HEK293 (cell line): ENCODE data around the gene ZNF211.

ENCODE experiments used
- CTCF ChIA-PET: fragments of 350-600 bp; formaldehyde crosslinking; extraction: SDS; loops from one replicate; lab custom pipeline; 2021; ENCODE audit warnings: antibody characterized with exemption; lab: Yijun Ruan, JAX
- POLR2A ChIA-PET: fragments of 300-600 bp; formaldehyde crosslinking; extraction: SDS; loops from one replicate; lab custom pipeline; 2020; ENCODE audit warnings: antibody characterized with exemption, inconsistent platforms; lab: Yijun Ruan, JAX
- H3K27ac ChIP-seq: fragments of 200-500 bp; sonication (Bioruptor generic); 2 replicates; pipeline ENCODE4 v1.5.1; 2014; ENCODE audit warnings: low read depth, low read length, control low read depth, inconsistent platforms; ENCODE audit errors: extremely low read depth
- H3K36me3 ChIP-seq, 2 experiments: fragments of 200-500 bp in 1 of 2; sonication (Bioruptor generic) in 1 of 2; 1 replicate in 1 of 2; 2 replicates in 1 of 2; pipeline ENCODE4 v1.5.1; 2014 to 2017; ENCODE audit warnings: inconsistent platforms in 2 of 2, low read length in 2 of 2; ENCODE audit not compliant: control insufficient read depth in 2 of 2, insufficient read depth in 1 of 2
- H3K4me1 ChIP-seq: fragments of 200-500 bp; sonication (Bioruptor generic); 2 replicates; pipeline ENCODE4 v1.5.1; 2014; ENCODE audit warnings: mild to moderate bottlenecking, low read length, inconsistent platforms; ENCODE audit not compliant: control insufficient read depth, insufficient read depth
- H3K4me3 ChIP-seq: 2 replicates; pipeline ENCODE4 v1.5.1; 2011; ENCODE audit warnings: low read depth, mild to moderate bottlenecking, control low read depth, low read length, moderate library complexity
- H3K9me3 ChIP-seq: fragments of 200-500 bp; sonication (Bioruptor generic); 2 replicates; pipeline ENCODE4 v1.5.1; 2014; ENCODE audit warnings: low read depth, low read length, inconsistent platforms; ENCODE audit not compliant: control insufficient read depth, insufficient read depth
- HOXD13 ChIP-seq: sonication (generic); formaldehyde crosslinking; IDR thresholded peaks from 2 replicates; pipeline ENCODE4 v1.8.0; 2022; ENCODE audit warnings: missing genetic modification reagents, borderline replicate concordance
- PATZ1 ChIP-seq: fragments of 450-650 bp; formaldehyde crosslinking; IDR thresholded peaks from 2 replicates; pipeline ENCODE4 v1.5.1; 2016; ENCODE audit warnings: missing biosample characterization, missing genetic modification characterization
- PRDM4 ChIP-seq: fragments of 450-650 bp; formaldehyde crosslinking; IDR thresholded peaks from 2 replicates; pipeline ENCODE4 v1.5.1; 2017; ENCODE audit warnings: missing biosample characterization, missing genetic modification characterization
- SP2 ChIP-seq: fragments of 450-650 bp; formaldehyde crosslinking; IDR thresholded peaks from 2 replicates; pipeline ENCODE4 v1.5.1; 2016; ENCODE audit warnings: missing biosample characterization, missing genetic modification characterization
- ZNF133 ChIP-seq: fragments of 450-650 bp; formaldehyde crosslinking; IDR thresholded peaks from 2 replicates; pipeline ENCODE4 v1.5.1; 2016; ENCODE audit warnings: missing biosample characterization, missing genetic modification characterization
- ZNF140 ChIP-seq: fragments of 450-650 bp; formaldehyde crosslinking; IDR thresholded peaks from 2 replicates; pipeline ENCODE4 v1.5.1; 2016; ENCODE audit warnings: missing biosample characterization, missing genetic modification characterization
- ZNF335 ChIP-seq: fragments of 450-650 bp; formaldehyde crosslinking; conservative IDR thresholded peaks from 2 replicates; pipeline ENCODE4 v1.5.1; 2016; ENCODE audit warnings: missing biosample characterization, missing genetic modification characterization
- ZNF510 ChIP-seq: fragments of 450-650 bp; formaldehyde crosslinking; IDR thresholded peaks from 2 replicates; pipeline ENCODE4 v1.5.1; 2018; ENCODE audit warnings: mild to moderate bottlenecking, missing genetic modification characterization, missing biosample characterization; ENCODE audit not compliant: insufficient replicate concordance
- ZNF549 ChIP-seq: fragments of 450-650 bp; IDR thresholded peaks from 2 replicates; pipeline ENCODE4 v1.5.1; 2018; ENCODE audit warnings: missing biosample characterization, missing genetic modification characterization, mild to moderate bottlenecking, inconsistent platforms, moderate library complexity
- ZNF658 ChIP-seq: fragments of 450-650 bp; formaldehyde crosslinking; IDR thresholded peaks from 2 replicates; pipeline ENCODE4; 2016; ENCODE audit warnings: missing biosample characterization, missing genetic modification characterization
- ZNF747 ChIP-seq: fragments of 450-650 bp; formaldehyde crosslinking; IDR thresholded peaks from 2 replicates; pipeline ENCODE4 v1.5.1; 2016; ENCODE audit warnings: missing biosample characterization, missing genetic modification characterization
- TF ChIP-seq, protein P1 (sequence below): fragments of 450-650 bp; formaldehyde crosslinking; conservative IDR thresholded peaks from 2 replicates; pipeline ENCODE4 v1.5.1; 2016; ENCODE audit warnings: low read depth, missing biosample characterization, missing genetic modification characterization
- TF ChIP-seq, protein P2 (sequence below): fragments of 450-650 bp; formaldehyde crosslinking; conservative IDR thresholded peaks from 2 replicates; pipeline ENCODE4 v1.5.1; 2016; ENCODE audit warnings: low read depth, missing biosample characterization, missing genetic modification characterization
- TF ChIP-seq, protein P3 (sequence below): fragments of 450-650 bp; formaldehyde crosslinking; IDR thresholded peaks from 2 replicates; pipeline ENCODE4 v1.5.1; 2016; ENCODE audit warnings: missing biosample characterization, missing genetic modification characterization

Gene ZNF211

DNA sequence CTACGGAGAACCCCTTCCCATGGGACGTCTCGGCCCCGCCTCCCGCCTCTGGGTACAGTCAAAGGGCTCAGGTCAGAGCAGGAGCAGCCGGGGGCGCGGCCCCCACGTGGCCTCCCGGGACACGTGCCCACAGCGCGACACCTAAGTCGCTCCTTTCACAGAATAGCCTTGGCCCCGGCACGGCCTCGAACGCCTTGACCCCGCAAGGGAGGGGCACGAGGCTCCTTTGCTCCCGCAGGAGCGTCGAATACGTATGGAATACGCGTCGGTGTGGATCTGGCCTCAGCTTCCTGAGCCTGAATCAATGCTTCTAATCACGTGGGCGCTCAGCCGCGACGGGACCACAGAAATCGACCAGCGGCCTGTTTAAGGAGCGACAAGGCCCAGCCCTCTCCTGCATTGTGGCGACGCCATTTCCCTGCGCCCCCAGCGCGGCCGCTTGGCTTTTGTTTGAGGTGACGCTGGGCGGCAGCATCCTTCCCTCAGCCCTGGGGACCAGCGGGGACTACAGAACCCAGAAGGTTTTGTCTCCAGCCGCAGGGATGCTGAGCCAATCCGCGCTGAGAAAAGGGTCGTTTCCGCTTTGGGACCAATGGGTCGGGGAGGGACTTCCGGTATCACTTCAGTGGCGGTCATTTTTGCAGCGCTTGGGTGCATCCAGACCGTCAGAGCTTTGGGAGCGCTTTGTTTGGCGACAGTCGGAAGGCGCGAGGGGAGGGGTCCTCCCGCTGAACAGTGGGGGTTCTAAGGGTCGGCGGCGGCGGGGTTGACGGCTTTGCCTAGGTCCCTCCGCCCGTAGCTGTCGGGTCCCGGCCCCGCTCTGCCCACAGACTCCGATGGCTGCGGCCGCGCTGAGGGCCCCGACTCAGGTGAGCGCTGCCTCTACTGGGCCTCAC lies 49.2 kb upstream of the ZNF211 start, which contains the start of gene ZIK1 (continued):
- TF ChIP-seq, protein P1, sequence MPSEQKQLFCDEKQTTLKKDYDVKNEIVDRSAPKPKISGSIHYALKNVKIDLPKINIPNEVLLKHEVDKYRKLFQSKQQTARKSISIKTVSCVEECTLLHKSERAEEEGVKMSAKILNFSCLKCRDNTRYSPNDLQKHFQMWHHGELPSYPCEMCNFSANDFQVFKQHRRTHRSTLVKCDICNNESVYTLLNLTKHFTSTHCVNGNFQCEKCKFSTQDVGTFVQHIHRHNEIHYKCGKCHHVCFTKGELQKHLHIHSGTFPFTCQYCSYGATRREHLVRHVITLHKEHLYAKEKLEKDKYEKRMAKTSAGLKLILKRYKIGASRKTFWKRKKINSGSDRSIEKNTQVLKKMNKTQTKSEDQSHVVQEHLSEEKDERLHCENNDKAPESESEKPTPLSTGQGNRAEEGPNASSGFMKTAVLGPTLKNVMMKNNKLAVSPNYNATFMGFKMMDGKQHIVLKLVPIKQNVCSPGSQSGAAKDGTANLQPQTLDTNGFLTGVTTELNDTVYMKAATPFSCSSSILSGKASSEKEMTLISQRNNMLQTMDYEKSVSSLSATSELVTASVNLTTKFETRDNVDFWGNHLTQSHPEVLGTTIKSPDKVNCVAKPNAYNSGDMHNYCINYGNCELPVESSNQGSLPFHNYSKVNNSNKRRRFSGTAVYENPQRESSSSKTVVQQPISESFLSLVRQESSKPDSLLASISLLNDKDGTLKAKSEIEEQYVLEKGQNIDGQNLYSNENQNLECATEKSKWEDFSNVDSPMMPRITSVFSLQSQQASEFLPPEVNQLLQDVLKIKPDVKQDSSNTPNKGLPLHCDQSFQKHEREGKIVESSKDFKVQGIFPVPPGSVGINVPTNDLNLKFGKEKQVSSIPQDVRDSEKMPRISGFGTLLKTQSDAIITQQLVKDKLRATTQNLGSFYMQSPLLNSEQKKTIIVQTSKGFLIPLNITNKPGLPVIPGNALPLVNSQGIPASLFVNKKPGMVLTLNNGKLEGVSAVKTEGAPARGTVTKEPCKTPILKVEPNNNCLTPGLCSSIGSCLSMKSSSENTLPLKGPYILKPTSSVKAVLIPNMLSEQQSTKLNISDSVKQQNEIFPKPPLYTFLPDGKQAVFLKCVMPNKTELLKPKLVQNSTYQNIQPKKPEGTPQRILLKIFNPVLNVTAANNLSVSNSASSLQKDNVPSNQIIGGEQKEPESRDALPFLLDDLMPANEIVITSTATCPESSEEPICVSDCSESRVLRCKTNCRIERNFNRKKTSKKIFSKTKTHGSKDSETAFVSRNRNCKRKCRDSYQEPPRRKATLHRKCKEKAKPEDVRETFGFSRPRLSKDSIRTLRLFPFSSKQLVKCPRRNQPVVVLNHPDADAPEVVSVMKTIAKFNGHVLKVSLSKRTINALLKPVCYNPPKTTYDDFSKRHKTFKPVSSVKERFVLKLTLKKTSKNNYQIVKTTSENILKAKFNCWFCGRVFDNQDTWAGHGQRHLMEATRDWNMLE: peak; percentile 98
- TF ChIP-seq, protein P2, sequence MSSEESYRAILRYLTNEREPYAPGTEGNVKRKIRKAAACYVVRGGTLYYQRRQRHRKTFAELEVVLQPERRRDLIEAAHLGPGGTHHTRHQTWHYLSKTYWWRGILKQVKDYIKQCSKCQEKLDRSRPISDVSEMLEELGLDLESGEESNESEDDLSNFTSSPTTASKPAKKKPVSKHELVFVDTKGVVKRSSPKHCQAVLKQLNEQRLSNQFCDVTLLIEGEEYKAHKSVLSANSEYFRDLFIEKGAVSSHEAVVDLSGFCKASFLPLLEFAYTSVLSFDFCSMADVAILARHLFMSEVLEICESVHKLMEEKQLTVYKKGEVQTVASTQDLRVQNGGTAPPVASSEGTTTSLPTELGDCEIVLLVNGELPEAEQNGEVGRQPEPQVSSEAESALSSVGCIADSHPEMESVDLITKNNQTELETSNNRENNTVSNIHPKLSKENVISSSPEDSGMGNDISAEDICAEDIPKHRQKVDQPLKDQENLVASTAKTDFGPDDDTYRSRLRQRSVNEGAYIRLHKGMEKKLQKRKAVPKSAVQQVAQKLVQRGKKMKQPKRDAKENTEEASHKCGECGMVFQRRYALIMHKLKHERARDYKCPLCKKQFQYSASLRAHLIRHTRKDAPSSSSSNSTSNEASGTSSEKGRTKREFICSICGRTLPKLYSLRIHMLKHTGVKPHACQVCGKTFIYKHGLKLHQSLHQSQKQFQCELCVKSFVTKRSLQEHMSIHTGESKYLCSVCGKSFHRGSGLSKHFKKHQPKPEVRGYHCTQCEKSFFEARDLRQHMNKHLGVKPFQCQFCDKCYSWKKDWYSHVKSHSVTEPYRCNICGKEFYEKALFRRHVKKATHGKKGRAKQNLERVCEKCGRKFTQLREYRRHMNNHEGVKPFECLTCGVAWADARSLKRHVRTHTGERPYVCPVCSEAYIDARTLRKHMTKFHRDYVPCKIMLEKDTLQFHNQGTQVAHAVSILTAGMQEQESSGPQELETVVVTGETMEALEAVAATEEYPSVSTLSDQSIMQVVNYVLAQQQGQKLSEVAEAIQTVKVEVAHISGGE (tag by site-specific recombination): peak; percentile 80
- TF ChIP-seq, protein P3, sequence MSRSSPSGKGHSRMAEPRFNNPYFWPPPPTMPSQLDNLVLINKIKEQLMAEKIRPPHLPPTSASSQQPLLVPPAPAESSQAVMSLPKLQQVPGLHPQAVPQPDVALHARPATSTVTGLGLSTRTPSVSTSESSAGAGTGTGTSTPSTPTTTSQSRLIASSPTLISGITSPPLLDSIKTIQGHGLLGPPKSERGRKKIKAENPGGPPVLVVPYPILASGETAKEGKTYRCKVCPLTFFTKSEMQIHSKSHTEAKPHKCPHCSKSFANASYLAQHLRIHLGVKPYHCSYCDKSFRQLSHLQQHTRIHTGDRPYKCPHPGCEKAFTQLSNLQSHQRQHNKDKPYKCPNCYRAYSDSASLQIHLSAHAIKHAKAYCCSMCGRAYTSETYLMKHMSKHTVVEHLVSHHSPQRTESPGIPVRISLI: no peak
- TF ChIP-seq ZNF510 (tag by site-specific recombination): peak; percentile 38
- peak; percentile 77 for TF ChIP-seq ZNF335 (tag by site-specific recombination)
- 0 out of 2 replicates have a peak, but pooled peaks have one; percentile 15 for TF ChIP-seq ZNF133 (tag by site-specific recombination)
- TF ChIP-seq PRDM4 (tag by site-specific recombination): no peak
- TF ChIP-seq SP2 (tag by site-specific recombination): peak; percentile 82
- peak; percentile 97 for TF ChIP-seq HOXD13

- H3K27ac ChIP-seq: no peak overlapping the region
- ChIA-PET CTCF (no interaction called here), POLR2A (no interaction called here)
- TF ChIP-seq PATZ1 (tag by site-specific recombination) (no peak), ZNF140 (tag by site-specific recombination) (no peak), ZNF747 (tag by site-specific recombination) (no peak), ZNF549 (tag by site-specific recombination) (no peak), ZNF510 (tag by site-specific recombination) (no peak), ZNF658 (no peak)
- no peak overlapping the region for H3K4me3 ChIP-seq
- H3K36me3 ChIP-seq: peaks cover 0 to 25% of the 10 kb centered on the region in 2 experiments; a peak in 2 of 3 replicates
- H3K4me1 ChIP-seq: 0 out of 2 replicates have a peak, but pooled peaks cover 2% of the 10 kb centered on the region
- H3K9me3 ChIP-seq: peaks cover 20% of the 10 kb centered on the region
Observed at GRCh38 chr19:57587529-57587928, 45.4 kb upstream of the ZNF211 start.
